ENCODE results near the gene PLEKHM2. TPM values are rescaled to one million over a fixed set of nuclear protein-coding genes. Genes with fewer than 3 reads are reported as not detected.
A peak's percentile ranks its signal among the peaks of the same experiment; 100 is the strongest.

Gene PLEKHM2
- polyA plus RNA-seq, 1 donor from 2014 or later: 8.2 TPM

DNA sequence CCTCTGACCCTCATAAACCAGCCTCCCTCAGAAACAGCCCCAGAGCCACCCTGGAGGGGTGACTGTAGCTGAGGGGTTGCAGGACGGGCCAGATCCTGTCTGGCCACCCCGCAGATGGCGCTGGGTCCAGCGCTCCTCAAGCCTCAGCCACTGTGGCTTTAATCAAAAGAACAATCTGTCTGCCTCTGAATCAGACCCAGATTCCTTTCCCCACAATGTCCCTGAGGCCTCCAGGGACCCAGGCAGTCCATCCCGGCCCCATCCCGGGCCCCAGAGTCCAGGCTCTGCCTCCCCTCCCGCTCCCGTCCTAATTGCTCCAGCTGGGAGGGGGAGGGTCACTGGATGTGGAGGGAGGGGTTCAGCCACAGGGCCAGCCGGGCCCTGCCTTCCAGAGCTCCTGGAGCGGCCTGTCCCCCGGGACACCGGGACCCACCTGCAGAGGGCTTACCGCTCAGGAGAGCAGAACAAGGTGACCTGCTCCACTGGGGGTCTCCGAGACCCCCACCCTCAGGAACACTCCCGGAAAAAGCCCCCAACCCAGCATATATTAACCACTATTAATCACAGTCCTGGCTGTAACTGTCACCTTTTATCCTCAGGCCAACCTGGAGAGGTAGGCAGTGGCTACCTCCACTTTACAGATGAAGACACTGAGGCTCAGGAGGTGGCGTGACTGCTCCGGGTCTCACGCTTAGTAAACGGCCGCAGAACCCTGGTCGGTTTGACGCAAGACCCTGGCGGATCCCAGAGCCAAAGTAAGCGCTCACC is 73.6 kb downstream of the PLEKHM2 start:
- Mint-ChIP-seq H3K27ac (no peak overlapping the region), H3K27me3 (peaks cover 42% of the 10 kb centered on the region), H3K4me3 (peak overlapping the region in 3 of 4 donors; percentile 24 to 91 (median 83))

DNA sequence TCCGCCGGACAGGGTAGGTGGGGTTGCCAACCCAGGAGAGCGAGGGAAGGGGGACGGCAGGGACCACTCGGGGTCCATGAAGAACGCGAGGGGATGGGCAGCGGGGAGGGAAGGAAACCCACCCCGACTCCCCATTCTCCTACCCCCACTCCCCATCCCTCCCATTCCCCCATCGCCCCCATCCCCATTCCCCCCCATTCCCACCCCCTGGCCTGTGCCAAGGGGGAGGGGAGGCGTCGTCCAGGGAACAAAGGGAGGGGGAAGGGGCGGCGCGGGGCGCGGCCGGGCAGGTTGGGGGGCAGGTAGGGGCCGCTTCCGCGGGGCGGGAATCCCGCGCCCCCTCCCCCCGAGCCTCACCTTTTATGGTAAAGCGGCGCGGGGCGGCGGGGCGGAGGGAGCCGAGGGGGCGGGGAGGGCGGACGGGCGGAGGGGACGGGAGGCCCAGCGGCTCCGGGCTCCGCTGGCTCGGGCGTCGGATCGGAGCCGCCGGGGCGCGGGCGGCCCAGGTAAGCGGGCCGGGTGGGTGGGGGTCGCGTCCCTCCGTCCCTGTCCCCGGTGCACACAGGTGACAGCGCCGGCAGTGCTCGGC is 74.3 kb downstream of the PLEKHM2 start, which contains the start of gene FBLIM1:
Gene FBLIM1 (plus strand): TSS at position 453 of the 589 bp plus-strand sequence. CDS start 6,189 bp downstream, outside the sequence.
- Mint-ChIP-seq H3K9me3 (peaks cover 0 to 3% (median 0%) of the 10 kb centered on the region in 3 donors), H3K27me3 (peaks cover 42% of the 10 kb centered on the region), H3K27ac (no peak within 1 kb of the TSS), H3K36me3 (peaks cover 5% of the 10 kb centered on the region), H3K4me1 (peaks cover 3 to 8% (median 5%) of the 10 kb centered on the region in 3 donors), H3K4me3 (peak within 1 kb of the TSS in 3 of 4 donors; percentile 24 to 91 (median 83))

More for the DNA sequence above, 73.6 kb downstream of the PLEKHM2 start:
- peaks cover 0 to 3% (median 0%) of the 10 kb centered on the region in 3 donors for H3K9me3 Mint-ChIP-seq
- H3K36me3 Mint-ChIP-seq: peaks cover 5% of the 10 kb centered on the region
- H3K4me1 Mint-ChIP-seq: peaks cover 3 to 8% (median 5%) of the 10 kb centered on the region in 3 donors

DNA sequence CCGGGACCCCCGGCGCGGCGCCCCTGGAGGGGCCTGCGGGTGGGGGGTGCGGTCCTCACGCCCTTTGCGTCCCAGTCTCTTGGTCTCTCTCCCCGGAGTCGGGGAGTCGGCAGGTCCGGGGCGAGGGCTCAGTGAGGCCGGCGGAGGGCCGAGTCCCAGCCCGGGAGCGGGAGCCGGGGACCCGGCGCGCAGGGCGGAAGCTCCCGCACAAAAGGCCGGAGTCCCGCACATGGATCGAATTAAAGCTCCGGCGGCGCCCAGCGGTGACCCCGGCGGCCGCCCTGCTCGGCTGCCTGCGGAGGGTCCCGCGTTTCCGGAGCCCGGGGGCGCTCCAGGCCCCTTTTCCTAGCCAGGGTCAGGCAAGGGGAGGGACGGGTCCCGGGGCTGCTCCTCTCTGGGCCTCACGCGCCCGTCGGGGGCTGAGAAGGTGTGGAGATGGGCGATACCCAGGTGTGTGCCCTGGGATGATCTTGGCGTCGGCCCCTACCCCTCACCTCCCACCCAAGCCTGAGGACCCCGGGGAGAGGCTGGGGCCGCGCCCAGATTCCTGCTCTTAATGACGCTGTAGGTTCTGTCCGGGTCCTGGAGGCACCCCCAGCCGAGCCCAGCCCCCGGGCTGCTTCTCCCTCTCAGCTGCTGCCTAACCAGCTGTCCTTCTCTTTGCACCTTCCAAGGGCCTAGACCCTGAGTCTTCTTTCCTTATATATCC is 75.0 kb downstream of the PLEKHM2 start:
- H3K36me3 Mint-ChIP-seq: peaks cover 5% of the 10 kb centered on the region
- H3K4me3 Mint-ChIP-seq: peak overlapping the region in 3 of 4 donors; percentile 23 to 73 (median 66)
- no peak overlapping the region for H3K27ac Mint-ChIP-seq
- H3K9me3 Mint-ChIP-seq: peaks cover 0 to 3% (median 0%) of the 10 kb centered on the region in 3 donors
- H3K4me1 Mint-ChIP-seq: peaks cover 3 to 8% (median 5%) of the 10 kb centered on the region in 3 donors
- peaks cover 45% of the 10 kb centered on the region for H3K27me3 Mint-ChIP-seq

DNA sequence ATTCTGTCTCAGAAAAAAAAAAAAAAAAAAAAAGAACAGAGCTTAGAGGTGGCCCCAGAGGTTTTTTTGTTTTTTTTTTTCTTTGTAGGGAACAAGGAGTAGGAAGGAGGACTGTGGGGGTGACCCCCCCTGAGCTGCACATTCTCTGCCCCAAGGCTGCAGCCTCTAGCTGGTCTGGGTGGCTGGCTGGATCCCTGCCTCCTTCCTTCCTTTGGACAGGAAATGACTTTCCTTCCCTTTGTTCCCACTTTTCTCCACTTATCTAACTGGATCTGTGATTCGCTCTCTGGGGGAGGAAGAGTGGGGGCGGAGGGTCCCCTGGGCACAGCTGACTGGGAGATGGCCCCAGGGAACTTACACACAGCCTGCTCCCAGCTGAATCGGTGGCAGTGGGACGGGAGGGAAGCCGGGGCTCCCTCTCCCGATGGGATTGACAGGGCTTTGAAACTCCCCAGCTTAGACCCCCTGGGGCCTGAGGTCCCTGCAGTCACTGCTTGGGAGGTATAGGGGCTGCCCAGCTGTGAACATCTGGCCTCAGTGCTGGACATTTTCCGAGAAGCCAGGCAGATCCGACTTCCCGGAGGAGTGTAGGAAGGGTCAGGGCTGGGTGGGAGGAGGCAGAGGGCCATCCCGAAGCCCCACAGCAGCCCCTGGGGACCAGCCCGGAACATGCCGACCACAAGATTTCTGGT is 76.5 kb downstream of the PLEKHM2 start:
- H3K36me3 Mint-ChIP-seq: no peaks in the 10 kb centered on the region
- H3K27me3 Mint-ChIP-seq: peaks cover 50% of the 10 kb centered on the region
- H3K4me3 Mint-ChIP-seq: peak overlapping the region in 1 of 4 donors; percentile 12
- no peaks in the 10 kb centered on the region for H3K9me3 Mint-ChIP-seq
- no peak overlapping the region for H3K27ac Mint-ChIP-seq
- peaks cover 3 to 8% (median 5%) of the 10 kb centered on the region in 3 donors for H3K4me1 Mint-ChIP-seq

DNA sequence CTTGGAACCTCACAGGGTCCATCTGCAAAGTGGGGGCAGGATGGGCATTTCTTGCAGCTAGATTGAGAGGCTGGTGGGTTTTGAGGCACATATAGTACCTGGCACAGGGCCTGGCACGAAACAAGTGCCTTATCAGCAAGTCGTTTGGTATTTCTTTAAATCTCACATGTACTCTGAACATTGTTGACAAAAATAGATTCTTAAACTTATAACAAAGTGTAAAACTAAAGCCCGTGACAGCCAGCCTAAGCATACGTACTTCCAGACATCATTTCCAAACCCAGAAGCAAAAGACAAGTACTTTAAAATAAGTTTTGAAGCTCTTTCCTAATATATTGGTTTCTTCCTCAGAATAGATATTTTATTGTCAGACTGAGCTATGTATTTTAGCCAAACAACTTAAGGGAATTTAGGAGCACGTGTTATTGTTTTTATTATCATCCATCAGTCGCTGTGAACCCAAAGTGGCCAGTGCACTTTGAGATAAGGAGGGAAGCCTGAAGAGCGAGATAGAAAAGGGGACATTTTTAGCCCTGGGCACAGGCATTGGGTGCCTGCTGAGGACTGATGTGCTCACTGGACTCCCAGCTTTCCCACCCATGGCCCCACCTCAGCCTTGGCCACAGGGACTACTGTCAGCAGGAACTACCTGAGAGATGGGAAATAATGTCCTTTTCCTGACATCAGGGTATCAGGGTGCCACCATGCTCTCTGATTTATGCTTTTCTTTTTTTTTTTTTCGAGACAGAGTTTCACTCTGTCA is 77.4 kb downstream of the PLEKHM2 start:
- no peaks in the 10 kb centered on the region for H3K36me3 Mint-ChIP-seq
- no peaks in the 10 kb centered on the region for H3K9me3 Mint-ChIP-seq
- H3K4me3 Mint-ChIP-seq: no peak overlapping the region
- H3K27ac Mint-ChIP-seq: no peak overlapping the region
- peaks cover 47% of the 10 kb centered on the region for H3K27me3 Mint-ChIP-seq
- H3K4me1 Mint-ChIP-seq: peaks cover 2 to 6% (median 5%) of the 10 kb centered on the region in 3 donors

DNA sequence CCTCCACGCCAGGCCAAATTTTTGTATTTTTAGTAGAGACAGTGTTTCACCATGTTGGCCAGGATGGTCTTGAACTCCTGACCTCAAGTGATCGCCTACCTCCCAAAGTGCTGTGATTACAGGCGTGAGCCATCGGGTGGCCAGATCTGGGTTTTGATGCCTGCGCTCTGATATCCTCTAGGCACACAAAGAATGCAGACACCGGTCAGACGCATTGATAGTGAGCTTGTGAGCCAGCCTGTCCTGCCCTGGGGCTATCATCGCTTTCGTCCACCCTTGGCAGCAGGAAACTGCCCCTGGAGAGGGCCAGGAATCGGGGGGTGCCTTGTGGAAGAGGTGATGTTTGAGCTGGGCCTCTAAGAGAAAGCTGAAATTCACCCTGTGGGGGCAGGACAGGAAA is 78.4 kb downstream of the PLEKHM2 start:
- peaks cover 38% of the 10 kb centered on the region for H3K27me3 Mint-ChIP-seq
- no peak overlapping the region for H3K27ac Mint-ChIP-seq
- no peaks in the 10 kb centered on the region for H3K9me3 Mint-ChIP-seq
- H3K4me1 Mint-ChIP-seq: peaks cover 2 to 5% (median 2%) of the 10 kb centered on the region in 3 donors
- H3K36me3 Mint-ChIP-seq: no peaks in the 10 kb centered on the region
- H3K4me3 Mint-ChIP-seq: peak overlapping the region in 1 of 4 donors; percentile 13

DNA sequence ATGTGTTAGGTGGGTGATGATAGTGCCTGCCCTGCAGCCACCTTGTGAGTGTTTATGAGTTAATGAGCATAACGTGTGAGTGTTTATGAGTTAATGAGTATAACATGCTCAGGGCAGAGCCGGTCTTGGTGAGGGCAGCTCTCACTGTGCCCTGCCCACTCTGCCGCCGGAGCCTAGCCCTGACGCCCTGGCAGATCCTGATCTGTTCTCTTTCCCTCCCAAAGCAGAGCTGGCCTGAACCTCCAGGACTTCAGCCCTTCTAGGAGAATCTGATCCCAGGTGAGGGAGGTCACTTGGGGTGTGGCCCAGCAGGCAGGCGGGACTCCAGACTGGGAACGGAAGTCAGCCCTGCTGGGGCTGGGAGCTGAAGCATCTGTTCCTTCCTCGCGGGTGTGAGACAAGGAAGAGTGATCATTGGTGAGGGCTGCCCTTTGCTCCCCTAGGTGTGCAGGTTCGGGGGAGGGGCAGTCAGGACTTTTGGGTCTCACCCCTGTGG is 80.2 kb downstream of the PLEKHM2 start:
- Mint-ChIP-seq H3K36me3 (no peaks in the 10 kb centered on the region), H3K27ac (no peak overlapping the region), H3K27me3 (peaks cover 39% of the 10 kb centered on the region), H3K4me1 (peaks cover 0 to 5% (median 2%) of the 10 kb centered on the region in 3 donors), H3K9me3 (no peaks in the 10 kb centered on the region), H3K4me3 (no peak overlapping the region)

DNA sequence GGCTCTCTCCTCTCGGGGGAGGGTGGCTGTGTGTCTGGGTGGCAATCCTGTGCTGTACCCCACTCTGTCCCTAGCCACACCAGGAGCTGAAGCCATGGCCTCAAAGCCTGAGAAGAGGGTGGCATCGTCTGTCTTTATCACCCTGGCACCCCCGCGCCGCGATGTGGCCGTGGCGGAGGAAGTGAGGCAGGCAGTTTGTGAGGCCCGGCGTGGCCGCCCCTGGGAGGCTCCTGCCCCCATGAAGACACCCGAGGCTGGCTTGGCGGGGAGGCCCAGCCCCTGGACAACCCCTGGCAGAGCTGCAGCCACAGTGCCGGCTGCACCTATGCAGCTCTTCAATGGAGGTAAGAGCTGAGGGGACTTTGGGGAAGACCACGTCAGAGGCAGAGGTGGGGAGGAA is 80.8 kb downstream of the PLEKHM2 start:
- no peaks in the 10 kb centered on the region for H3K9me3 Mint-ChIP-seq
- H3K27me3 Mint-ChIP-seq: peaks cover 33% of the 10 kb centered on the region
- no peaks in the 10 kb centered on the region for H3K36me3 Mint-ChIP-seq
- peaks cover 0 to 5% (median 2%) of the 10 kb centered on the region in 3 donors for H3K4me1 Mint-ChIP-seq
- H3K27ac Mint-ChIP-seq: no peak overlapping the region
- H3K4me3 Mint-ChIP-seq: no peak overlapping the region

DNA sequence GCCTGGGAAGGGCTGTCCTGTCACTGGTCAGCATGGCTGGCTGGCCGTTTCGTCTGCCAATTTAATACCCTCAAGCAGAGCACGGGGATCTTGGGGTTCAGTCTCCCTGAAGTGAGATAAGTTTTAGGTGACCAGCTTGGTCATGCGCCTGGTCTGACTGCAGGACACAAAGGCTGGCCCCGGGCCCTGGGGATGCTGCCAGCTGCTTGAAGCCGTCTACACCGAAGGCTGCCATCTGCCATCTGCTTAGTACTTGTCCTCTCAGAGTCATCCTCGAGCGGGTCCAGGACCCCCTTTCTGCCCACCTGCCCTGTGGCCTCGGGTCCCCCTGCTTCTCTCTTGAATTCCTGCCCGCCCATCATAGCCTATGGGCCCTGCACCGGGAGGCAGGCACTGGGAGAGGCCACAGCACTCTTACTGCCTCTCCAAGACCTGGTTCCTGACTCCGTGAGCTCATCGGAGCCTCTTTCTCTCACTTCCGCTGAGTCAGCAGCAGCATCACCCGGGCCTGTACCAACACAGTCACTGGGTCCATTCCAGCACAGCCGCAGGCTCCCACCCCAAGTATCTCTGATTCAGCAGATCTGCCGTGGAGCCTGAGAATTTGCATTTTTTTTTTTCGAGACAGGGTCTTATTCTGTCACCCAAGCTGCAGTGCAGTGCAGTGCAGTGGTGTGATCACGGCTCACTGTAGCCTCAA is 81.5 kb downstream of the PLEKHM2 start:
- no peaks in the 10 kb centered on the region for H3K9me3 Mint-ChIP-seq
- H3K27me3 Mint-ChIP-seq: peaks cover 28% of the 10 kb centered on the region
- H3K27ac Mint-ChIP-seq: no peak overlapping the region
- peaks cover 0 to 5% (median 2%) of the 10 kb centered on the region in 3 donors for H3K4me1 Mint-ChIP-seq
- no peaks in the 10 kb centered on the region for H3K36me3 Mint-ChIP-seq
- no peak overlapping the region for H3K4me3 Mint-ChIP-seq

DNA sequence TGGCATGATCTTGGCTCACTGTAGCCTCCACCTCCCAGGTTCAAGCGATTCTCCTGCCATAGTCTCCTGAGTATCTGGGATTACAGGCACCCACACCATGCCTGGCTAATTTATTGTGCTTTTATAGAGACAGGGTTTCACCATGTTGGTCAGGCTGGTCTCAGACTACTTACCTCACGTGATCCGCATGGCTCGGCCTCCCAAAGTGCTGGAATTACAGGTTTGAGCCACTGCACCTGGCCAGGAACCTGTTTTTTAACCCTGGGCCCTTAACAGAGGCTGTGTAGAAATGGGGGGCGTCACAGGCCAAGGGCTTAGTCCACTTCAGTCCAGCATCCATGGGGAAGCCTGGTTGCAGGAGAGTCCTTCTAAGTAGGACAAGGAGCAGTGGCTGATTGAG is 83.8 kb downstream of the PLEKHM2 start:
- peaks cover 0 to 2% (median 0%) of the 10 kb centered on the region in 3 donors for H3K4me1 Mint-ChIP-seq
- peaks cover 3% of the 10 kb centered on the region for H3K36me3 Mint-ChIP-seq
- peaks cover 34% of the 10 kb centered on the region for H3K27me3 Mint-ChIP-seq
- H3K9me3 Mint-ChIP-seq: no peaks in the 10 kb centered on the region
- H3K4me3 Mint-ChIP-seq: no peak overlapping the region
- no peak overlapping the region for H3K27ac Mint-ChIP-seq

DNA sequence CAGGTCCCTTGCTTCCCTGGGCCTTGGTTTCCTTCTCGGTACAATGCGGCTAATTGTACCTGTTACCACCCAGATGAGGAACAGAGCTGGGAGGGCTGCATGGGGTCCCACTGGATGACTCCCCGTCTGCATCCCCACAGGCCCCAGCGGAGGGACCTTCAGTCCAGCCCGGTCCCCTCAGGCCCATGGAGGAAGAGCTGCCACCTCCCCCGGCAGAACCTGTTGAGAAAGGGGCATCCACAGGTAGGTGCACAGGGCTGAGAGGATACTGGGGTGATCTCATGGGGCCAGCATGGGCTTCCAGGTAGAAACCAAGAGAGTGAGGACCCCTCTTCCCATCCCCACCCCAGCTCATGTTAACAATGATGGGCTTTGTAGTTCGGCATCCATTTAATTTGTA is 84.3 kb downstream of the PLEKHM2 start:
- Mint-ChIP-seq H3K36me3 (peaks cover 3% of the 10 kb centered on the region), H3K4me1 (peaks cover 0 to 2% (median 0%) of the 10 kb centered on the region in 3 donors), H3K9me3 (no peaks in the 10 kb centered on the region), H3K27me3 (peaks cover 34% of the 10 kb centered on the region), H3K4me3 (no peak overlapping the region), H3K27ac (no peak overlapping the region)

DNA sequence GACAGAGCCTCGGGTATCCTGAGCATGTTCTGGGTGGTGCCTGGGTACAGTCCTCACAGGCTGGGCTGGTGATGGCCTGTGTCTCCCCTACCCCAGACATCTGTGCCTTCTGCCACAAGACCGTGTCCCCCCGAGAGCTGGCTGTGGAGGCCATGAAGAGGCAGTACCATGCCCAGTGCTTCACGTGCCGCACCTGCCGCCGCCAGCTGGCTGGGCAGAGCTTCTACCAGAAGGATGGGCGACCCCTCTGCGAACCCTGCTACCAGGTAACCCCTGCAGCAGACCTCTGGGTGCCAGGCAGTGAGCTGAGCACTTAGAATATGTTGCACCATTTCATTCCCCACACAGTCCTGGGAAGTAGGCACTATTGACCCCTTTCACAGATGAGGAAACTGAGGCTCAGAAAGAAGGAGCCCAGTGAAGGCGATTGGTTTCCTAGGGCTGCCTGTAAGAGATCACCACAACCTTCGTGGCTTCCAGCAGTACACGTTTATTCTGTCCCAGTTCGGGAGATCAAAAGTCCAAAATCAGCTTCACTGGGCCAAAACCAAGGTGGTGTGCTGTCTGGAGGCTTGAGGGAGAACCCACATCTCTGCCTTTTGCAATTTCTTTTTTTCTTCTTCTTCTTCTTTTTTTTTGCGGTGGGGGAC is 86.3 kb downstream of the PLEKHM2 start:
- H3K4me3 Mint-ChIP-seq: no peak overlapping the region
- H3K9me3 Mint-ChIP-seq: no peaks in the 10 kb centered on the region
- peaks cover 0 to 4% (median 0%) of the 10 kb centered on the region in 3 donors for H3K4me1 Mint-ChIP-seq
- no peak overlapping the region for H3K27ac Mint-ChIP-seq
- H3K36me3 Mint-ChIP-seq: peaks cover 3% of the 10 kb centered on the region
- peaks cover 25% of the 10 kb centered on the region for H3K27me3 Mint-ChIP-seq
